SH-SY5Y (cell line): Measurements from ENCODE around the gene TBC1D25.

Source experiments
- GATA2 ChIP-seq: IDR thresholded peaks from 2 replicates; pipeline ENCODE4 v1.6.1; 2011; ENCODE audit warnings: mild to moderate bottlenecking, low read depth, low read length
- GATA3 ChIP-seq: IDR thresholded peaks from 2 replicates; pipeline ENCODE4 v1.6.1; 2011; ENCODE audit warnings: low read depth, mild to moderate bottlenecking, low read length, moderate library complexity

DNA sequence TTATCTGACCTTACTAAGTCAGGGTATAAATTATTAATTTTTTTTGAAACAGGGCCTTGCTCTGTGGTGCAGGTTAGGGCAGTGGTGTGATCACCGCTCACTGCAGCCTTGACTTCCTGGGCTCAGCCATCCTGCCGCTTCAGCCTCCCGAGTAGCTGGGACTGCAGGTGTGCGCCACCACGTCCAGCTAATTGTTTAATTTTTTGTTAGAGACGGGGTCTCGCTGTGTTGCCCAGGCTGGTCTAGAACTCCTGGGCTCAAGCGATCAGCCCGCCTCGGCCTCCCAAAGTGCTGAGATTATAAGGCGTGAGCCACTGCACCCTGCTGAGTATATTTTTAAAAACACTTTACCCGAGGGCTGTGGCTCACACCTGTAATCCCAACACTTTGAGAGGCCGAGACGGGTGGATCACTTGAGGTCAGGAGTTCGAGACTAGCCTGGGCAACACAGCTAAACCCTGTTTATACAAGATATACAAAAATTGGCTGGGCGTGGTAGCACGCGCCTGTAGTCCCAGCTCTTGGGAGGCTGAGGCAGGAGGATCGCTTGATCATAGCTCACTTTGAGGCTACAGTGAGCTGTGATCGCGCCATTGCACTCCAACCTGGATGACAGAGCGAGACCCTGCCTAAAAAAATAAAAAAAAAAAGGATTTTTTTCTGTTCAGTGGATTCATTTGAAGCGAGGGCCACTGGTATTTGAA, 721 bp upstream of the TBC1D25 start:
- no peak for TF ChIP-seq GATA2
- no peak for TF ChIP-seq GATA3
